MCF 10A (cell line): ENCODE results near the gene ECE1. TPM values are rescaled to one million over a fixed set of nuclear protein-coding genes. Genes with fewer than 3 reads are reported as not detected.

Experiments
- BruUV-seq: library from RNA; stranded (reverse); fragments of 400-500 nt; replicated peaks from 2 replicates; lab custom pipeline; 2021; lab: Mats Ljungman, UMichigan
- CTCF ChIA-PET: fragments of 300-600 bp; sonication (Branson Sonifier 250); formaldehyde crosslinking; extraction: SDS; loops from one replicate; lab custom pipeline; 2021; ENCODE audit warnings: antibody characterized with exemption, inconsistent platforms; lab: Yijun Ruan, JAX
- POLR2A ChIA-PET: fragments of 300-600, 350-650 bp; sonication (Branson Sonifier 250); formaldehyde crosslinking; extraction: SDS; loops from one replicate; lab custom pipeline; 2020; ENCODE audit warnings: antibody characterized with exemption, inconsistent platforms; lab: Yijun Ruan, JAX
- DNase-seq: peaks from one replicate; pipeline ENCODE4 v3.0.0-alpha.2; 2018; ENCODE audit not compliant: unreplicated experiment
- H3K27ac Mint-ChIP-seq: one replicate; pipeline ENCODE4 v1.8.0; 2022; ENCODE audit warnings: mild to moderate bottlenecking, low read depth, mixed read lengths; ENCODE audit not compliant: unreplicated experiment
- H3K27me3 Mint-ChIP-seq: one replicate; pipeline ENCODE4 v1.8.0; 2022; ENCODE audit warnings: mixed read lengths; ENCODE audit not compliant: insufficient read depth, unreplicated experiment
- H3K36me3 Mint-ChIP-seq: one replicate; pipeline ENCODE4 v1.8.0; 2022; ENCODE audit warnings: mild to moderate bottlenecking, moderate library complexity, mixed read lengths; ENCODE audit not compliant: insufficient read depth, unreplicated experiment
- H3K4me1 Mint-ChIP-seq: one replicate; pipeline ENCODE4 v1.8.0; 2022; ENCODE audit warnings: mixed read lengths; ENCODE audit not compliant: insufficient read depth, unreplicated experiment
- H3K4me3 Mint-ChIP-seq: one replicate; pipeline ENCODE4 v1.8.0; 2022; ENCODE audit warnings: mild to moderate bottlenecking, moderate library complexity, mixed read lengths; ENCODE audit not compliant: unreplicated experiment
- H3K9me3 Mint-ChIP-seq: one replicate; pipeline ENCODE4 v1.8.0; 2022; ENCODE audit warnings: mixed read lengths; ENCODE audit not compliant: unreplicated experiment
- CTCF ChIP-seq: fragments of 200-600 bp; IDR thresholded peaks from one replicate; pipeline ENCODE4 v1.8.0; 2022; ENCODE audit warnings: antibody characterized with exemption, mild to moderate bottlenecking; ENCODE audit not compliant: unreplicated experiment
- intact Hi-C: fragments of 100-400 bp; cut with micrococcal nuclease; formaldehyde crosslinking; loops from 2 replicates; pipeline ENCODE4 v1.14.1; 2022
- total RNA-seq: library from RNA; stranded (reverse); gene quantifications from 2 replicates; pipeline ENCODE4 v1.2.3, GENCODE V29; 2022

ECE1 gene
- total RNA-seq, 1 experiment from 2014 or later = 40.0 TPM

- intact Hi-C loops = no loop called here
- CTCF ChIA-PET = no interaction called here
- no peak for DNase-seq
- no peak for TF ChIP-seq CTCF
- Mint-ChIP-seq H3K27ac (no peak overlapping the region), H3K27me3 (no peaks in the 10 kb centered on the region), H3K4me1 (peaks cover 24% of the 10 kb centered on the region), H3K4me3 (no peak overlapping the region), H3K36me3 (peaks cover 16% of the 10 kb centered on the region), H3K9me3 (no peaks in the 10 kb centered on the region)
- no TSS peak for BruUV-seq
- POLR2A ChIA-PET = no interaction called here
Measured at GRCh38 chr1:21263653-21264225, 26.5 kb downstream of the ECE1 start.

GRCh38 chr1:21263052-21263429 lies 27.2 kb downstream of the ECE1 start:
- no TSS peak for BruUV-seq
- Mint-ChIP-seq H3K4me1 (peaks cover 24% of the 10 kb centered on the region), H3K4me3 (no peak overlapping the region), H3K27ac (peak overlapping the region; percentile 93), H3K36me3 (peaks cover 16% of the 10 kb centered on the region), H3K9me3 (no peaks in the 10 kb centered on the region), H3K27me3 (no peaks in the 10 kb centered on the region)
- no peak for TF ChIP-seq CTCF
- intact Hi-C loops = no loop called here
- ChIA-PET CTCF (interaction anchor here (1.2 kb wide), 1 partner anchor 11 kb away, joined by 6 read pairs; no protein-coding TSS in a partner anchor), POLR2A (no interaction called here)
- DNase-seq = no peak

- Mint-ChIP-seq H3K27ac (peak overlapping the region; percentile 93), H3K27me3 (no peaks in the 10 kb centered on the region), H3K4me1 (peaks cover 24% of the 10 kb centered on the region), H3K9me3 (no peaks in the 10 kb centered on the region), H3K4me3 (no peak overlapping the region), H3K36me3 (peaks cover 16% of the 10 kb centered on the region)
- DNase-seq = peak; percentile 69
- POLR2A ChIA-PET = interaction anchor here (0.8 to 1.9 kb wide), 7 partner anchors 10 to 458 kb away, joined by 3 to 8 read pairs (median 3); no protein-coding TSS in a partner anchor
- TSS peak; percentile 91 for BruUV-seq
- intact Hi-C loops = no loop called here
- no peak for TF ChIP-seq CTCF
- CTCF ChIA-PET = interaction anchor here (0.7 to 2.5 kb wide), 5 partner anchors 8 to 106 kb away, joined by 4 to 8 read pairs (median 6); no protein-coding TSS in a partner anchor
Measured at GRCh38 chr1:21262293-21263051, 27.8 kb downstream of the ECE1 start.
